ENCODE results near the gene FNDC11. TPM values are rescaled to one million over a fixed set of nuclear protein-coding genes. Genes with fewer than 3 reads are reported as not detected.

The FNDC11 gene
- total RNA-seq, 2 experiments from 2014 or later: 1.7 to 1.8 TPM

DNA sequence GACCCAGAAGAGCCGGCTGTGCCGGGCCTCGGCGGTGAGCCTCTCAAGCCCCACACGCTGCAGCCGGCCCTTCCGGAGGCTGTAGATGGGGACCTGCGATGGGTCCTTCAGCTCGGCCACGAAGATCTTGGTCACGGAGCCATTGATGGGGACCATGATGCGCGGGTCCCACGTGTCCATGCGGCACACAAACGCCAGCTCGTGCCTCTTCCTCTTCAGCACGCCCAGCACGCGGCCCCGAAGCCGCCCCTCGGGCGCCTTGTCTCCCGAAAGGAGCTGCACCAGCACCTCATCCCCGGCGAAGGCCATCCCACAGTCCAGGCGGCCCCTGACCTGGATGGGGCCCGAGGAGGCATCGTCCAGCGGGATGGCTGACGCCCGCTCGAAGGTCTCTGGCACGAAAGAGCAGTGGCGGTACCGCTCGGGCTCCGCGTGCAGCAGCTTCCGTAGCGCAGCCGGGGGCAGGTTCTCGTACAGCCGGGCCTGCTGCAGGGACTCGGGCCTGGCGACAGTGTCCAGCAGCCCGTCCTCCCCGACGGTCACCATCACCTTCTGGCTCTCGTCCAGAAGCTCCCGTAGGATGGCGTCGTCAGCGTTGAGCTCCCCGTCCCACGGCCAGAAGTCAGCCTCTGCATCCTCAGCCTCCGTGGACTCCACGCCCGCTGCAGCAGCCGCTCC lies 11.2 kb downstream of the FNDC11 start:
- Mint-ChIP-seq H3K36me3 (ENCODE audit: low read depth) (peaks cover 4% of the 10 kb centered on the region), H3K27me3 (no peaks in the 10 kb centered on the region), H3K27ac (no peak overlapping the region), H3K4me3 (no peak overlapping the region), H3K9me3 (no peaks in the 10 kb centered on the region), H3K4me1 (ENCODE audit: low read depth) (peaks cover 16% of the 10 kb centered on the region)
- ATAC-seq (ENCODE audit: poor library complexity): no peak
- ChIA-PET POLR2A (interaction anchor here (1.4 kb wide), 1 partner anchor 13 kb away, joined by 3 read pairs; no protein-coding TSS in a partner anchor), CTCF (no interaction called here)
- Histone ChIP-seq H3K4me1 (ENCODE audit: insufficient read depth, low read length) (peaks cover 32% of the 10 kb centered on the region), H3K27me3 (ENCODE audit: control insufficient read depth in 1 of 2, insufficient read depth in 2 of 2, low read length in 2 of 2) (no peaks in the 10 kb centered on the region), H3K36me3 (ENCODE audit: insufficient read depth, low read length) (peaks cover 44% of the 10 kb centered on the region), H3K4me3 (ENCODE audit: low read length) (no peak overlapping the region), H3K27ac (ENCODE audit: low read depth in 1 of 2, low read length in 2 of 2) (no peak overlapping the region), H3K9me3 (ENCODE audit: control insufficient read depth in 1 of 2, insufficient read depth in 1 of 2, low read length in 2 of 2) (peaks cover 0 to 3% of the 10 kb centered on the region in 2 experiments)
- intact Hi-C loops (cut with DNase I, micrococcal nuclease): no loop called here
- DNase-seq: no peak
- TF ChIP-seq, protein P1, sequence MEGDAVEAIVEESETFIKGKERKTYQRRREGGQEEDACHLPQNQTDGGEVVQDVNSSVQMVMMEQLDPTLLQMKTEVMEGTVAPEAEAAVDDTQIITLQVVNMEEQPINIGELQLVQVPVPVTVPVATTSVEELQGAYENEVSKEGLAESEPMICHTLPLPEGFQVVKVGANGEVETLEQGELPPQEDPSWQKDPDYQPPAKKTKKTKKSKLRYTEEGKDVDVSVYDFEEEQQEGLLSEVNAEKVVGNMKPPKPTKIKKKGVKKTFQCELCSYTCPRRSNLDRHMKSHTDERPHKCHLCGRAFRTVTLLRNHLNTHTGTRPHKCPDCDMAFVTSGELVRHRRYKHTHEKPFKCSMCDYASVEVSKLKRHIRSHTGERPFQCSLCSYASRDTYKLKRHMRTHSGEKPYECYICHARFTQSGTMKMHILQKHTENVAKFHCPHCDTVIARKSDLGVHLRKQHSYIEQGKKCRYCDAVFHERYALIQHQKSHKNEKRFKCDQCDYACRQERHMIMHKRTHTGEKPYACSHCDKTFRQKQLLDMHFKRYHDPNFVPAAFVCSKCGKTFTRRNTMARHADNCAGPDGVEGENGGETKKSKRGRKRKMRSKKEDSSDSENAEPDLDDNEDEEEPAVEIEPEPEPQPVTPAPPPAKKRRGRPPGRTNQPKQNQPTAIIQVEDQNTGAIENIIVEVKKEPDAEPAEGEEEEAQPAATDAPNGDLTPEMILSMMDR (IDR thresholded peaks at IDR 0.05): no peak

DNA sequence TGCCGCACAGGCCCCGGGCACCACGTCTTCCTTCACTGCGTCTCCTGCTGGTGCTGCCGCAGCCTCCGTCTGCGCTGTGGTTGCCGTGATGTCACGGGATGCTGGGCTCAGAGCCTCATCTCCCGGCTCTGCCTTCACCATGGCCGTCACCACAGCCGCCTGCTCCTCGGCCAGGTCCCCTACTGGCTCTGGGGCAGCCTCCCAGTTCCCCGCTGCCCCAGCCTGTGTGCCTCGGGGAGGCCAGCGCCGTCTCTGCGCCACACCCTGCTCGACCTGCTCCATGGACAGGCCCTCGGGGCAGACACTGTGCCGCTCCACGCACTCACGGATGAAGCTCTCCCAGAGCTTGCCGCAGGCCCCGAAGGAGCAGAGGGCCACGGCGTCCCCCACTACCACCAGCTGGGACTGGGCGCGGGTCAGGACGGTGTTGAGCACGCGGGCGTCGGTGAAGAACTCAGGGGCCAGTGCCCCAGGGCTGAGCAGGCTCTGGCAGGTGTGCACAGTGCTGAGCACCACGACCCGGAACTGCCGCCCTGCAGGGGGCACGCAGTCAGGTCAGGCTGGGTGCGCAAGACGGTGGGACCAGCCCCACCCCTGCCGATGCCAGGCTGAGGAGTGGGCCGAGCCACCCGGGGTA lies 11.9 kb downstream of the FNDC11 start:
- Histone ChIP-seq H3K4me1 (ENCODE audit: insufficient read depth, low read length) (peaks cover 32% of the 10 kb centered on the region), H3K4me3 (ENCODE audit: low read length) (no peak overlapping the region), H3K27ac (ENCODE audit: low read depth in 1 of 2, low read length in 2 of 2) (no peak overlapping the region), H3K27me3 (ENCODE audit: control insufficient read depth in 1 of 2, insufficient read depth in 2 of 2, low read length in 2 of 2) (no peaks in the 10 kb centered on the region), H3K36me3 (ENCODE audit: insufficient read depth, low read length) (peaks cover 37% of the 10 kb centered on the region), H3K9me3 (ENCODE audit: control insufficient read depth in 1 of 2, insufficient read depth in 1 of 2, low read length in 2 of 2) (peaks cover 0 to 3% of the 10 kb centered on the region in 2 experiments)
- Mint-ChIP-seq H3K4me1 (ENCODE audit: low read depth) (peaks cover 16% of the 10 kb centered on the region), H3K4me3 (no peak overlapping the region), H3K36me3 (ENCODE audit: low read depth) (no peaks in the 10 kb centered on the region), H3K27ac (no peak overlapping the region), H3K27me3 (no peaks in the 10 kb centered on the region), H3K9me3 (no peaks in the 10 kb centered on the region)
- CTCF ChIA-PET: interaction anchor here (1.5 kb wide), 1 partner anchor 28 kb away, joined by 3 read pairs; the partner anchor contains the start of gene PTK6
- DNase-seq (no peak), ATAC-seq (ENCODE audit: poor library complexity) (no peak)
- intact Hi-C loops (cut with DNase I, micrococcal nuclease): no loop called here
- TF ChIP-seq, protein P1 (IDR thresholded peaks at IDR 0.05): no peak
- POLR2A ChIA-PET: interaction anchor here (0.9 to 2.3 kb wide), 3 partner anchors 13 to 70 kb away, joined by 3 to 8 read pairs (median 3); partner anchors contain the start of gene PPDPF

DNA sequence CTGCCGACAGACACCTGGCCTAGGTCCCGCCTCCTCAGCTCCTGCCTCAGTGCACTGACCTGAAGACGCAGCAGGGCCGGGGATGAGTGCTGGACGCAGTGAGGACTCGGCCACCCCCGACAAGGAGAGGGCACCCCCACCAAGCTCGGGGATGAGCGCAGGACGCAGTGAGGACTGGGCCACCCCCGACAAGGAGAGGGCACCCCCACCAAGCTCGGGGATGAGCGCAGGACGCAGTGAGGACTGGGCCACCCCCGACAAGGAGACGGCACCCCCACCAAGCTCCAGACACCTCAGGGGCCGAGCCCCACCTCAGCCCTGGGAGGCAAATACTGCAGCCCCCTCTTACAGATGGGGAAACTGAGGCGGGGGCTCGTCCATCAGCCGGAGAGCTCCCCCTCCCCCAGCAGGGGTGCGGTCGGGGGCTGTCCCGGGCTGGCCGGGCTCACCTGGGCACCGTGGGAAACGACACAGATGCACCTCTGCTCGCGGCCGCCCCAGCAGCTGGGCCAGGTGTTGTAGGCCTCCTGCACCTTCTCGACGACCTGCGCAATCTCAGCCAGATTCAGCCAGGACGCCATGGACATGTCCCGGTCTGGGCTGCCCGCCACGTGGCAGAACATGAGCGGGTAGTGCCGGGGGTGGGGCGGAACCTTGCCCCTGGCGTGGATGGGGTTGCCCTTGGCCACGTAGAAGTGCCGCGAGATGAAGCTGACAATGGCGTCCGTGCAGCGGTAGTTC lies 12.6 kb downstream of the FNDC11 start:
- peak overlapping the region; percentile 30 for H3K4me3 Mint-ChIP-seq
- POLR2A ChIA-PET: interaction anchor here (0.9 to 3.2 kb wide), 5 partner anchors 11 to 174 kb away, joined by 3 to 16 read pairs (median 5); partner anchors contain the start of gene PPDPF

More for the DNA sequence above, 12.6 kb downstream of the FNDC11 start:
- Mint-ChIP-seq H3K4me1 (ENCODE audit: low read depth) (peaks cover 16% of the 10 kb centered on the region), H3K36me3 (ENCODE audit: low read depth) (no peaks in the 10 kb centered on the region), H3K27me3 (no peaks in the 10 kb centered on the region), H3K9me3 (no peaks in the 10 kb centered on the region), H3K27ac (no peak overlapping the region)
- TF ChIP-seq, protein P1 (IDR thresholded peaks at IDR 0.05): no peak
- no peak overlapping the region for H3K4me3 ChIP-seq (ENCODE audit: low read length)
- ATAC-seq (ENCODE audit: poor library complexity) (no peak), DNase-seq (peak in 1 of 14 experiments; percentile 41)
- intact Hi-C loops (cut with DNase I, micrococcal nuclease): no loop called here
- CTCF ChIA-PET: interaction anchor here (1.5 to 1.7 kb wide), 2 partner anchors 14 to 29 kb away, joined by 3 read pairs; partner anchors contain the start of gene PTK6
- H3K27ac ChIP-seq (ENCODE audit: low read depth in 1 of 2, low read length in 2 of 2): no peak overlapping the region
- H3K27me3 ChIP-seq (ENCODE audit: control insufficient read depth in 1 of 2, insufficient read depth in 2 of 2, low read length in 2 of 2): no peaks in the 10 kb centered on the region
- peaks cover 32% of the 10 kb centered on the region for H3K4me1 ChIP-seq (ENCODE audit: insufficient read depth, low read length)
- H3K9me3 ChIP-seq (ENCODE audit: control insufficient read depth in 1 of 2, insufficient read depth in 1 of 2, low read length in 2 of 2): peaks cover 0 to 3% of the 10 kb centered on the region in 2 experiments
- peaks cover 33% of the 10 kb centered on the region for H3K36me3 ChIP-seq (ENCODE audit: insufficient read depth, low read length)
